ENCODE measurements around the gene DDX3X. TPM values are rescaled to one million over a fixed set of nuclear protein-coding genes. Genes with fewer than 3 reads are reported as not detected.
"Not testable (repeated sequence)": the region's sequence is repeated elsewhere in the genome, so short reads cannot be mapped to it uniquely, and the experiment has no call there.

Gene DDX3X
- total RNA-seq, 2 experiments from 2014 or later = 224 to 225 TPM

DNA sequence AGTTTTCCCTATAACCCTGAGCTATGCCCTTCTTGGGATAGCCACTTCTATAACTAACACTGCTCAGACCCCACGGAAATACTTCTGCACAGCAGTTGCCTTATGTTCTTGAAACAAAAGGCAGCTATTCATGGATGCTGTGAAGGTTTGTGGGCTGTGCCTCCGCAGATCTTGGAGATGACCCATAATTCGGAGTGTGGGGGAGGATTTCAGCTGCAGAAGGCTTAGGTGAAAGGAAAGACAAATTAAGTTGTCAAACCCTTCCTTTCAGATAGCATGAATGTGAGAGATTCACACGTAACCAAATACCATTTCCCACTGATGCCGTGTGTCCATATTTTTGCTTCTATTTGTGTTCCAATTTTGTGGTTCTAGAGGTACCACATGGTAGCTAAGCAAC, 75.0 kb downstream of the DDX3X start:
- no peak for DNase-seq
- H3K4me1 Mint-ChIP-seq = peaks cover 1% of the 10 kb centered on the region
- H3K27me3 Mint-ChIP-seq = no peaks in the 10 kb centered on the region
- no peak overlapping the region for H3K4me3 Mint-ChIP-seq
- H3K36me3 Mint-ChIP-seq (ENCODE audit: low read depth) = no peaks in the 10 kb centered on the region
- no peak overlapping the region for H3K27ac Mint-ChIP-seq
- POLR2A ChIA-PET = no interaction called here
- CTCF ChIA-PET = no interaction called here
- H3K9me3 Mint-ChIP-seq = no peaks in the 10 kb centered on the region

GRCh38 chrX:41411222-41411621, 77.3 kb downstream of the DDX3X start:
- H3K27me3 Mint-ChIP-seq; DNase-seq; H3K9me3 Mint-ChIP-seq; H3K27ac Mint-ChIP-seq; H3K36me3 Mint-ChIP-seq (ENCODE audit: low read depth); H3K4me3 Mint-ChIP-seq; H3K4me1 Mint-ChIP-seq; POLR2A ChIA-PET; CTCF ChIA-PET: not testable (repeated sequence)

GRCh38 chrX:41412261-41413081, 78.5 kb downstream of the DDX3X start:
- Mint-ChIP-seq H3K27ac (no peak overlapping the region), H3K27me3 (no peaks in the 10 kb centered on the region), H3K4me3 (no peak overlapping the region), H3K9me3 (no peaks in the 10 kb centered on the region), H3K4me1 (peaks cover 1% of the 10 kb centered on the region), H3K36me3 (ENCODE audit: low read depth) (no peaks in the 10 kb centered on the region)
- ChIA-PET POLR2A (no interaction called here), CTCF (interaction anchor here (0.7 kb wide), 1 partner anchor 45 kb away, joined by 3 read pairs; no protein-coding TSS in a partner anchor)
- DNase-seq = no peak

Other genes starting within 250 kb of the DDX3X start
- 10 to 100 TPM; 43.9 to 45.9 TPM for gene USP9X, start 248.7 kb upstream of the DDX3X start, total RNA-seq
- gene NYX, start 113.2 kb downstream of the DDX3X start, total RNA-seq = not detected

Measured in activated CD4-positive, alpha-beta memory T cell treated with anti-CD3 and anti-CD28 coated beads, Interleukin-2, amount 10 ng/mL, durations not matched to agents 7 days and 5 days (primary cell).